T-helper 1 cell treated with Interleukin-12 subunit alpha and Interleukin-12 subunit beta and Interleukin-4 antibody, amounts not matched to agents 30 μg/mL and 1 μg/mL, for 36 hours (primary cell): ENCODE measurements around the gene TANGO2.
A peak's percentile ranks its signal among the peaks of the same experiment; 100 is the strongest.

Source experiments
- H3K27ac Mint-ChIP-seq: one replicate; pipeline ENCODE4 v1.8.0; 2021; ENCODE audit warnings: mild to moderate bottlenecking, mixed read lengths
- H3K27me3 Mint-ChIP-seq: one replicate; pipeline ENCODE4 v1.8.0; 2021; ENCODE audit warnings: low read depth, mixed read lengths
- H3K36me3 Mint-ChIP-seq: one replicate; pipeline ENCODE4 v1.8.0; 2021; ENCODE audit warnings: low read depth, mixed read lengths
- H3K4me1 Mint-ChIP-seq: one replicate; pipeline ENCODE4 v1.8.0; 2021; ENCODE audit warnings: low read depth, mixed read lengths
- H3K4me3 Mint-ChIP-seq: one replicate; pipeline ENCODE4 v1.8.0; 2021; ENCODE audit warnings: mild to moderate bottlenecking, moderate library complexity, mixed read lengths
- H3K9me3 Mint-ChIP-seq: one replicate; pipeline ENCODE4 v1.8.0; 2021; ENCODE audit warnings: mixed read lengths

TANGO2 gene

GRCh38 chr22:20101638-20102037 is 80.7 kb downstream of the TANGO2 start:
- peaks cover 37% of the 10 kb centered on the region for H3K36me3 Mint-ChIP-seq
- H3K4me3 Mint-ChIP-seq, result no peak overlapping the region
- no peaks in the 10 kb centered on the region for H3K9me3 Mint-ChIP-seq
- no peaks in the 10 kb centered on the region for H3K27me3 Mint-ChIP-seq
- H3K27ac Mint-ChIP-seq, result peak overlapping the region; percentile 45
- H3K4me1 Mint-ChIP-seq, result peaks cover 41% of the 10 kb centered on the region

GRCh38 chr22:20102203-20102780 is 81.4 kb downstream of the TANGO2 start:
- H3K4me1 Mint-ChIP-seq, result peaks cover 41% of the 10 kb centered on the region
- no peaks in the 10 kb centered on the region for H3K27me3 Mint-ChIP-seq
- peak overlapping the region; percentile 66 for H3K27ac Mint-ChIP-seq
- H3K36me3 Mint-ChIP-seq, result peaks cover 36% of the 10 kb centered on the region
- no peaks in the 10 kb centered on the region for H3K9me3 Mint-ChIP-seq
- H3K4me3 Mint-ChIP-seq, result peak overlapping the region; percentile 25

- no peak overlapping the region for H3K4me3 Mint-ChIP-seq
- peaks cover 18% of the 10 kb centered on the region for H3K4me1 Mint-ChIP-seq
- peaks cover 27% of the 10 kb centered on the region for H3K36me3 Mint-ChIP-seq
- H3K27me3 Mint-ChIP-seq, result no peaks in the 10 kb centered on the region
- H3K9me3 Mint-ChIP-seq, result no peaks in the 10 kb centered on the region
- no peak overlapping the region for H3K27ac Mint-ChIP-seq
Observed at GRCh38 chr22:20105456-20106204, 84.7 kb downstream of the TANGO2 start.

GRCh38 chr22:20106205-20106848 is 85.4 kb downstream of the TANGO2 start:
- peaks cover 28% of the 10 kb centered on the region for H3K36me3 Mint-ChIP-seq
- no peaks in the 10 kb centered on the region for H3K27me3 Mint-ChIP-seq
- peaks cover 15% of the 10 kb centered on the region for H3K4me1 Mint-ChIP-seq
- no peak overlapping the region for H3K4me3 Mint-ChIP-seq
- H3K9me3 Mint-ChIP-seq, result no peaks in the 10 kb centered on the region
- H3K27ac Mint-ChIP-seq, result no peak overlapping the region

- Mint-ChIP-seq H3K36me3 (peaks cover 28% of the 10 kb centered on the region), H3K4me1 (peaks cover 15% of the 10 kb centered on the region), H3K27ac (no peak overlapping the region), H3K27me3 (no peaks in the 10 kb centered on the region), H3K4me3 (no peak overlapping the region), H3K9me3 (no peaks in the 10 kb centered on the region)
Observed at GRCh38 chr22:20106849-20107237, 85.9 kb downstream of the TANGO2 start.

- Mint-ChIP-seq H3K27ac (no peak overlapping the region), H3K4me3 (no peak overlapping the region), H3K27me3 (no peaks in the 10 kb centered on the region), H3K9me3 (no peaks in the 10 kb centered on the region), H3K36me3 (peaks cover 24% of the 10 kb centered on the region), H3K4me1 (peaks cover 13% of the 10 kb centered on the region)
Observed at GRCh38 chr22:20107471-20107901, 86.6 kb downstream of the TANGO2 start.

GRCh38 chr22:20107951-20108756 is 87.2 kb downstream of the TANGO2 start:
- peak overlapping the region; percentile 3 for H3K27ac Mint-ChIP-seq
- no peaks in the 10 kb centered on the region for H3K9me3 Mint-ChIP-seq

GRCh38 chr22:20108757-20109230 is 87.9 kb downstream of the TANGO2 start:
- no peak overlapping the region for H3K4me3 Mint-ChIP-seq
- no peaks in the 10 kb centered on the region for H3K9me3 Mint-ChIP-seq
- peaks cover 17% of the 10 kb centered on the region for H3K36me3 Mint-ChIP-seq
- H3K4me1 Mint-ChIP-seq, result peaks cover 7% of the 10 kb centered on the region
- H3K27ac Mint-ChIP-seq, result no peak overlapping the region
- H3K27me3 Mint-ChIP-seq, result no peaks in the 10 kb centered on the region

More at GRCh38 chr22:20107951-20108756, 87.2 kb downstream of the TANGO2 start:
- H3K27me3 Mint-ChIP-seq, result no peaks in the 10 kb centered on the region
- H3K36me3 Mint-ChIP-seq, result peaks cover 22% of the 10 kb centered on the region
- peaks cover 11% of the 10 kb centered on the region for H3K4me1 Mint-ChIP-seq
- no peak overlapping the region for H3K4me3 Mint-ChIP-seq

- Mint-ChIP-seq H3K27ac (no peak overlapping the region), H3K9me3 (no peaks in the 10 kb centered on the region), H3K27me3 (no peaks in the 10 kb centered on the region), H3K36me3 (peaks cover 22% of the 10 kb centered on the region), H3K4me1 (peaks cover 9% of the 10 kb centered on the region), H3K4me3 (no peak overlapping the region)
Observed at GRCh38 chr22:20109411-20110358, 88.8 kb downstream of the TANGO2 start.

GRCh38 chr22:20110359-20110985 is 89.6 kb downstream of the TANGO2 start:
- Mint-ChIP-seq H3K27ac (peak overlapping the region; percentile 41), H3K27me3 (no peaks in the 10 kb centered on the region), H3K36me3 (peaks cover 26% of the 10 kb centered on the region), H3K4me3 (no peak overlapping the region), H3K4me1 (peaks cover 12% of the 10 kb centered on the region), H3K9me3 (no peaks in the 10 kb centered on the region)

GRCh38 chr22:20111045-20111688 is 90.3 kb downstream of the TANGO2 start:
- peaks cover 26% of the 10 kb centered on the region for H3K36me3 Mint-ChIP-seq
- peaks cover 12% of the 10 kb centered on the region for H3K4me1 Mint-ChIP-seq
- H3K9me3 Mint-ChIP-seq, result no peaks in the 10 kb centered on the region
- no peaks in the 10 kb centered on the region for H3K27me3 Mint-ChIP-seq
- H3K4me3 Mint-ChIP-seq, result no peak overlapping the region
- peak overlapping the region; percentile 55 for H3K27ac Mint-ChIP-seq

- Mint-ChIP-seq H3K4me1 (peaks cover 13% of the 10 kb centered on the region), H3K4me3 (no peak overlapping the region), H3K27ac (no peak overlapping the region), H3K9me3 (no peaks in the 10 kb centered on the region), H3K36me3 (peaks cover 27% of the 10 kb centered on the region), H3K27me3 (no peaks in the 10 kb centered on the region)
Observed at GRCh38 chr22:20111689-20112622, 91.0 kb downstream of the TANGO2 start.
